Measurements from ENCODE around the gene RNF169. TPM values are rescaled to one million over a fixed set of nuclear protein-coding genes. Genes with fewer than 3 reads are reported as not detected.

Gene RNF169
- total and polyA plus RNA-seq, 2 of the 13 experiments (the other 11 are each of a cell fraction or from before 2014, with no cell fraction given), result 5.3 to 14.2 TPM

GRCh38 chr11:74776546-74776945, 27.9 kb downstream of the RNF169 start:
- peaks cover 0 to 3% of the 10 kb centered on the region in 2 experiments; a peak in 2 of 5 replicates for H3K36me3 ChIP-seq (replicated peaks in 1 of 2; ENCODE audit: control insufficient read depth in 1 of 2, insufficient read depth in 2 of 2, low read length in 2 of 2)
- intact Hi-C loops (cut with micrococcal nuclease; ENCODE audit: unreplicated experiment) (no loop called here), in situ Hi-C loops (cut with HindIII; ENCODE audit: extremely low pct_ligation_motif_present, low pct_unique_long_range_greater_than_20kb) (no loop called here)
- no peaks in the 10 kb centered on the region for H3K27me3 ChIP-seq (ENCODE audit: control insufficient read depth in 1 of 2, insufficient read depth in 2 of 2, low read length in 2 of 2)
- H3K4me3 ChIP-seq (replicated peaks in 1 of 3; ENCODE audit: insufficient read depth in 1 of 3, low read depth in 2 of 3, low read length in 3 of 3), result no peak overlapping the region
- no peaks in the 10 kb centered on the region; the same call in 1 of the 2 replicates for H4K20me1 ChIP-seq (ENCODE audit: insufficient read depth, low read length)
- ATAC-seq (no peak), DNase-seq (ENCODE audit: low spot score) (no peak), FAIRE-seq (no peak)
- POLR2A ChIA-PET, result no interaction called here
- BruUV-seq (replicated peaks), result no TSS peak
- H3K4me2 ChIP-seq (ENCODE audit: low read depth, low read length), result no peak overlapping the region
- H3K27ac ChIP-seq (ENCODE audit: extremely low read length, insufficient read depth, low read length), result no peak overlapping the region
- CTCF ChIA-PET (ENCODE audit: low intra/inter-chr PET ratio, low total read pairs), result no interaction called here
- no peak overlapping the region for H3K9ac ChIP-seq (ENCODE audit: insufficient read depth, low read depth, low read length)
- no peak overlapping the region for H2AFZ ChIP-seq (ENCODE audit: low read length)
- no peaks in the 10 kb centered on the region for H3K4me1 ChIP-seq (ENCODE audit: insufficient read depth, low read length)
- H3K9me3 ChIP-seq (ENCODE audit: low read length), result no peaks in the 10 kb centered on the region
- peaks cover 53% of the 10 kb centered on the region for H3K79me2 ChIP-seq (ENCODE audit: insufficient read depth, low read length)
- TF ChIP-seq HOXA5 (CRISPR knock-in tag; IDR thresholded peaks at IDR 0.05) (no peak), PREB (CRISPR knock-in tag; IDR thresholded peaks at IDR 0.05) (no peak), ARNTL (CRISPR knock-in tag; IDR thresholded peaks at IDR 0.05) (no peak), STAT5B (CRISPR knock-in tag; IDR thresholded peaks at IDR 0.05) (no peak), KDM2A (CRISPR knock-in tag; IDR thresholded peaks at IDR 0.05; ENCODE audit: borderline replicate concordance, low read depth) (no peak), ZNF224 (CRISPR knock-in tag; IDR thresholded peaks at IDR 0.05) (no peak)
- TF ChIP-seq, protein P1, sequence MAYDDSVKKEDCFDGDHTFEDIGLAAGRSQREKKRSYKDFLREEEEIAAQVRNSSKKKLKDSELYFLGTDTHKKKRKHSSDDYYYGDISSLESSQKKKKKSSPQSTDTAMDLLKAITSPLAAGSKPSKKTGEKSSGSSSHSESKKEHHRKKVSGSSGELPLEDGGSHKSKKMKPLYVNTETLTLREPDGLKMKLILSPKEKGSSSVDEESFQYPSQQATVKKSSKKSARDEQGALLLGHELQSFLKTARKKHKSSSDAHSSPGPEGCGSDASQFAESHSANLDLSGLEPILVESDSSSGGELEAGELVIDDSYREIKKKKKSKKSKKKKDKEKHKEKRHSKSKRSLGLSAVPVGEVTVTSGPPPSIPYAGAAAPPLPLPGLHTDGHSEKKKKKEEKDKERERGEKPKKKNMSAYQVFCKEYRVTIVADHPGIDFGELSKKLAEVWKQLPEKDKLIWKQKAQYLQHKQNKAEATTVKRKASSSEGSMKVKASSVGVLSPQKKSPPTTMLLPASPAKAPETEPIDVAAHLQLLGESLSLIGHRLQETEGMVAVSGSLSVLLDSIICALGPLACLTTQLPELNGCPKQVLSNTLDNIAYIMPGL (CRISPR knock-in tag; IDR thresholded peaks at IDR 0.05; ENCODE audit: borderline replicate concordance in 1 of 2, low read depth in 1 of 2), result no peak

Measured in HepG2 (cell line).